ENCODE data around the gene ADCY7. TPM values are rescaled to one million over a fixed set of nuclear protein-coding genes. Genes with fewer than 3 reads are reported as not detected.

Gene ADCY7
- total RNA-seq, 1 experiment from 2014 or later, result 34.2 TPM

- peak overlapping the region; percentile 60 for H3K9ac ChIP-seq (ENCODE audit: low read length)
- no peak for TF ChIP-seq SRF (IDR thresholded peaks at IDR 0.05; ENCODE audit: low read depth)
- TF ChIP-seq CTCF (IDR thresholded peaks at IDR 0.05 in 2 of 3, conservative IDR thresholded peaks at IDR 0.05 in 1 of 3; ENCODE audit: borderline replicate concordance in 1 of 3, insufficient read depth in 1 of 3, low read depth in 2 of 3, low read length in 2 of 3), result no peak
- no peak for TF ChIP-seq SIN3A (IDR thresholded peaks at IDR 0.05; ENCODE audit: low read depth)
- no peak for TF ChIP-seq EZH2phosphoT487 (IDR thresholded peaks at IDR 0.05; ENCODE audit: borderline replicate concordance)
- peak; percentile 76 for TF ChIP-seq MAX (IDR thresholded peaks at IDR 0.05)
- no peak for TF ChIP-seq ZFX (IDR thresholded peaks at IDR 0.05)
- TF ChIP-seq JUND (IDR thresholded peaks at IDR 0.05), result no peak; the same call in 1 of the 2 replicates
- no peak for TF ChIP-seq SP1 (IDR thresholded peaks at IDR 0.05; ENCODE audit: low read depth)
- no peak for TF ChIP-seq CEBPB (IDR thresholded peaks at IDR 0.05; ENCODE audit: low read depth)
- TF ChIP-seq FOSL1 (IDR thresholded peaks at IDR 0.05; ENCODE audit: low read depth), result peak; percentile 39; the same call in 1 of the 2 replicates
- TF ChIP-seq POLR2AphosphoS5 (IDR thresholded peaks at IDR 0.05; ENCODE audit: low read depth, low read length), result peak; percentile 44; the same call in 1 of the 2 replicates
- H3K36me3 ChIP-seq (ENCODE audit: control insufficient read depth in 1 of 2, insufficient read depth in 2 of 2, low read length in 2 of 2), result no peaks in the 10 kb centered on the region
- DNase-seq (ENCODE audit: low read depth, low spot score) (peak; percentile 39), ATAC-seq (peak; percentile 81)
- ChIA-PET RAD21 (ENCODE audit: low non-redundant PET in 1 of 2, low total read pairs in 2 of 2, uncharacterized antibody in 2 of 2, unreplicated experiment in 2 of 2) (no interaction called here), CTCF (interaction anchor here (0.6 to 1.3 kb wide), 3 partner anchors 9 to 561 kb away, joined by 3 to 4 read pairs (median 3); no protein-coding TSS in a partner anchor), POLR2A (interaction anchor here (0.7 kb wide), 1 partner anchor 9 kb away, joined by 3 read pairs; no protein-coding TSS in a partner anchor)
- no peaks in the 10 kb centered on the region for H3K9me2 ChIP-seq (ENCODE audit: insufficient read depth)
- H3K27me3 ChIP-seq (ENCODE audit: insufficient read depth, low read length), result no peaks in the 10 kb centered on the region
- H3K4me2 ChIP-seq (ENCODE audit: low read length), result peak overlapping the region; percentile 91
- no peaks in the 10 kb centered on the region for H3K9me3 ChIP-seq (ENCODE audit: control insufficient read depth in 1 of 2, insufficient read depth in 1 of 2, low read depth in 1 of 2, low read length in 2 of 2)
- peaks cover 11 to 25% of the 10 kb centered on the region in 2 experiments; a peak in 3 of 4 replicates for H3K4me1 ChIP-seq (ENCODE audit: control insufficient read depth in 1 of 2, insufficient read depth in 2 of 2, low read length in 2 of 2)
- intact Hi-C loops (cut with micrococcal nuclease), result no loop called here
- BruUV-seq (replicated peaks), result no TSS peak
- peak overlapping the region; percentile 57 to 62 for H3K4me3 ChIP-seq (replicated peaks in 1 of 2; ENCODE audit: low read depth in 1 of 2, low read length in 2 of 2)
- no peaks in the 10 kb centered on the region for H4K20me1 ChIP-seq (ENCODE audit: insufficient read depth)
- no peaks in the 10 kb centered on the region for H3K79me2 ChIP-seq (ENCODE audit: insufficient read depth, low read length)
- H2AFZ ChIP-seq (ENCODE audit: low read depth, low read length, poor library complexity, severe bottlenecking), result peak overlapping the region; percentile 80
- H3K27ac ChIP-seq (ENCODE audit: low read depth, low read length), result peak overlapping the region; percentile 47
Observed at GRCh38 chr16:50245417-50246298, 20.7 kb upstream of the ADCY7 start.
